22Rv1 (cell line): ENCODE data around the gene ENTPD8.
"Not testable (repeated sequence)": the region's sequence is repeated elsewhere in the genome, so short reads cannot be mapped to it uniquely, and the experiment has no call there.

ENCODE experiments used
- CTCF ChIP-seq: fragments of 450-650 bp; IDR thresholded peaks from 2 replicates; pipeline ENCODE4 v1.5.1; 2017; ENCODE audit warnings: mild to moderate bottlenecking
- ZFX ChIP-seq: fragments of 450-650 bp; IDR thresholded peaks from 2 replicates; pipeline ENCODE4 v1.6.1; 2017; ENCODE audit warnings: antibody characterized with exemption, borderline replicate concordance

- TF ChIP-seq CTCF, ZFX: not testable (repeated sequence)
Observed at GRCh38 chr9:137466389-137467085, 25.4 kb upstream of the ENTPD8 start.
